DND-41 (cell line): ENCODE measurements around the gene TMC2.

Experiments
- EZH2 ChIP-seq: IDR thresholded peaks from 3 replicates; pipeline ENCODE4 v1.6.1; 2012; ENCODE audit warnings: borderline replicate concordance, low read depth, mild to moderate bottlenecking, moderate library complexity, low read length, inconsistent platforms; ENCODE audit not compliant: severe bottlenecking
- TF ChIP-seq, protein P1 (sequence below): IDR thresholded peaks from 2 replicates; pipeline ENCODE4 v1.5.1; 2012; ENCODE audit warnings: borderline replicate concordance, low read length, moderate library complexity, mild to moderate bottlenecking; ENCODE audit not compliant: poor library complexity, severe bottlenecking; ENCODE audit errors: extremely low read depth

DNA sequence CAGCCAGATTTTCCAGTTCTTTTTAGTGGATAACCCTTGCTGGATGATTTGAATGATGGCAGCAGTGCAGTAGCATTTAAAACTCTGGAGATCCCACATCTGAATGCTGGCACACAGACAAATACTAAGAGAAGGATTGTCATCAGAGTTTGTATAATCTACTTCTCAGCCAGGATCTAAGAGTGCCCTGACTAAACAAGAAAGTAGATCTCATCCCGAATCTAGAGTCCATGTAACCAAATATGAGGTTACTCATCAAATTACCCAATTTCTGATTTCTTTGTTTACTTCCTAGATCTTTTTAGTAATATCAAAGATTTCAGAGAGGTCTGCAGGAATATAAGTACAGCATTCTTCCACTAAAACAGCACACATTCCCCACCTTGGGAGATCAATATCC is 7.8 kb downstream of the TMC2 start:
- TF ChIP-seq, protein P1, sequence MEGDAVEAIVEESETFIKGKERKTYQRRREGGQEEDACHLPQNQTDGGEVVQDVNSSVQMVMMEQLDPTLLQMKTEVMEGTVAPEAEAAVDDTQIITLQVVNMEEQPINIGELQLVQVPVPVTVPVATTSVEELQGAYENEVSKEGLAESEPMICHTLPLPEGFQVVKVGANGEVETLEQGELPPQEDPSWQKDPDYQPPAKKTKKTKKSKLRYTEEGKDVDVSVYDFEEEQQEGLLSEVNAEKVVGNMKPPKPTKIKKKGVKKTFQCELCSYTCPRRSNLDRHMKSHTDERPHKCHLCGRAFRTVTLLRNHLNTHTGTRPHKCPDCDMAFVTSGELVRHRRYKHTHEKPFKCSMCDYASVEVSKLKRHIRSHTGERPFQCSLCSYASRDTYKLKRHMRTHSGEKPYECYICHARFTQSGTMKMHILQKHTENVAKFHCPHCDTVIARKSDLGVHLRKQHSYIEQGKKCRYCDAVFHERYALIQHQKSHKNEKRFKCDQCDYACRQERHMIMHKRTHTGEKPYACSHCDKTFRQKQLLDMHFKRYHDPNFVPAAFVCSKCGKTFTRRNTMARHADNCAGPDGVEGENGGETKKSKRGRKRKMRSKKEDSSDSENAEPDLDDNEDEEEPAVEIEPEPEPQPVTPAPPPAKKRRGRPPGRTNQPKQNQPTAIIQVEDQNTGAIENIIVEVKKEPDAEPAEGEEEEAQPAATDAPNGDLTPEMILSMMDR, result no peak
- no peak for TF ChIP-seq EZH2
